ENCODE results near the gene FUT7. TPM values are rescaled to one million over a fixed set of nuclear protein-coding genes. Genes with fewer than 3 reads are reported as not detected.

FUT7 gene
- total and polyA plus RNA-seq, 2 of the 8 experiments (the other 6 are each of a cell fraction or from before 2014, with no cell fraction given), result not detected

GRCh38 chr9:137046088-137046787 lies 14.3 kb upstream of the FUT7 start, which contains the start of gene NPDC1 (continued):
- TF ChIP-seq RNF2 (IDR thresholded peaks at IDR 0.05; ENCODE audit: borderline replicate concordance, low read depth, low read length, missing control alignments, poor library complexity, severe bottlenecking) (no peak), TAF7 (optimal IDR thresholded peaks at IDR 0.05; ENCODE audit: borderline replicate concordance, low read depth, low read length) (peak; percentile 25), KDM4A (IDR thresholded peaks at IDR 0.05; ENCODE audit: low read depth, low read length, severe bottlenecking) (peak; percentile 96), EZH2 (IDR thresholded peaks at IDR 0.05; ENCODE audit: low read depth, low read length, severe bottlenecking) (peak; percentile 22), TBP (IDR thresholded peaks at IDR 0.05; ENCODE audit: low read depth, low read length) (no peak), BRCA1 (IDR thresholded peaks at IDR 0.05; ENCODE audit: low read depth, low read length) (no peak), ASH2L (IDR thresholded peaks at IDR 0.05; ENCODE audit: low read length) (peak; percentile 23), NANOG (IDR thresholded peaks at IDR 0.05; ENCODE audit: insufficient read depth, low read depth, low read length, poor library complexity, severe bottlenecking) (no peak), SIX5 (IDR thresholded peaks at IDR 0.05; ENCODE audit: low read depth, low read length) (no peak), SIRT6 (IDR thresholded peaks at IDR 0.05; ENCODE audit: low read length) (no peak), YY1 (IDR thresholded peaks at IDR 0.05; ENCODE audit: low read depth, low read length) (peak; percentile 65; the same call in 1 of the 2 replicates), KDM5A (IDR thresholded peaks at IDR 0.05; ENCODE audit: low read length) (no peak), ATF2 (IDR thresholded peaks at IDR 0.05; ENCODE audit: low read length) (no peak), TCF12 (IDR thresholded peaks at IDR 0.05; ENCODE audit: low read depth, low read length) (0 out of 2 replicates have a peak, but pooled peaks have one; percentile 58), NRF1 (IDR thresholded peaks at IDR 0.05; ENCODE audit: low read depth, low read length) (no peak), CBX8 (IDR thresholded peaks at IDR 0.05; ENCODE audit: borderline replicate concordance, low read depth, low read length) (no peak), ZNF274 (IDR thresholded peaks at IDR 0.05; ENCODE audit: borderline replicate concordance, extremely low read depth, low read length) (no peak), RXRA (IDR thresholded peaks at IDR 0.05; ENCODE audit: insufficient read depth, low read depth, low read length) (no peak)
